Loucy (cell line): ENCODE results near the gene SNCA.

Source experiments
- H2AFZ ChIP-seq: fragments of 200-600 bp; sonication (generic); 2 replicates; pipeline ENCODE4 v1.6.0; 2016; ENCODE audit warnings: antibody characterized with exemption, mild to moderate bottlenecking, low read length, moderate library complexity
- H3F3A ChIP-seq: fragments of 200-600 bp; 2 replicates; pipeline ENCODE4 v1.6.0; 2016; ENCODE audit warnings: antibody characterized with exemption, low read depth, mild to moderate bottlenecking
- H3K27me3 ChIP-seq: fragments of 200-600 bp; sonication (generic); 2 replicates; pipeline ENCODE4 v1.6.1; 2014; ENCODE audit warnings: low read length, mild to moderate bottlenecking; ENCODE audit not compliant: insufficient read depth, poor library complexity, severe bottlenecking
- H3K36me3 ChIP-seq: fragments of 200-600 bp; sonication (generic); 2 replicates; pipeline ENCODE4 v1.6.1; 2016; ENCODE audit warnings: low read length; ENCODE audit not compliant: insufficient read depth
- H3K4me1 ChIP-seq: fragments of 200-600 bp; sonication (generic); 2 replicates; pipeline ENCODE4 v1.5.1; 2014; ENCODE audit warnings: low read length, mild to moderate bottlenecking; ENCODE audit not compliant: insufficient read depth, poor library complexity, severe bottlenecking
- H3K4me2 ChIP-seq: fragments of 200-600 bp; sonication (generic); 2 replicates; pipeline ENCODE4 v1.6.0; 2014; ENCODE audit warnings: antibody characterized with exemption, low read length, low read depth, mild to moderate bottlenecking; ENCODE audit not compliant: poor library complexity, severe bottlenecking
- H3K4me3 ChIP-seq: fragments of 200-600 bp; sonication (generic); 2 replicates; pipeline ENCODE4 v1.5.1; 2014; ENCODE audit warnings: low read length, mild to moderate bottlenecking, mixed read lengths; ENCODE audit not compliant: poor library complexity, severe bottlenecking
- H3K79me2 ChIP-seq: fragments of 200-600 bp; sonication (generic); 2 replicates; pipeline ENCODE4 v1.6.1; 2014; ENCODE audit warnings: low read length; ENCODE audit not compliant: insufficient read depth
- H3K9ac ChIP-seq: fragments of 200-600 bp; sonication (generic); 2 replicates; pipeline ENCODE4 v1.6.0; 2014; ENCODE audit warnings: mild to moderate bottlenecking, low read depth, low read length, moderate library complexity; ENCODE audit not compliant: poor library complexity, severe bottlenecking
- H3K9me2 ChIP-seq: fragments of 200-600 bp; sonication (generic); replicated peaks from 2 replicates; pipeline ENCODE4 v1.6.1; 2016; ENCODE audit warnings: low read depth, low read length, mixed read lengths
- H3K9me3 ChIP-seq: fragments of 200-600 bp; sonication (generic); 2 replicates; pipeline ENCODE4 v1.6.1; 2014; ENCODE audit warnings: mild to moderate bottlenecking, antibody characterized with exemption, low read length, low read depth; ENCODE audit not compliant: insufficient read depth
- H4K20me1 ChIP-seq: fragments of 200-600 bp; sonication (generic); 2 replicates; pipeline ENCODE4 v1.6.0; 2014; ENCODE audit warnings: antibody characterized with exemption, low read length, mild to moderate bottlenecking; ENCODE audit not compliant: insufficient read depth, poor library complexity, severe bottlenecking
- CTCF ChIP-seq: fragments of 200-600 bp; sonication (generic); conservative IDR thresholded peaks from 2 replicates; pipeline ENCODE4 v1.5.1; 2014; ENCODE audit warnings: mild to moderate bottlenecking, antibody characterized with exemption, low read length
- EZH2phosphoT487 ChIP-seq: fragments of 200-600 bp; IDR thresholded peaks from 2 replicates; pipeline ENCODE4 v1.6.1; 2018; ENCODE audit warnings: antibody characterized with exemption, mild to moderate bottlenecking, moderate library complexity, borderline replicate concordance

SNCA gene

GRCh38 chr4:89700766-89701423, 136.1 kb downstream of the SNCA start:
- Histone ChIP-seq H3K4me2 (no peak overlapping the region), H3K9me2 (no peaks in the 10 kb centered on the region), H4K20me1 (no peaks in the 10 kb centered on the region), H3K79me2 (no peaks in the 10 kb centered on the region), H3K9ac (no peak overlapping the region), H3F3A (no peaks in the 10 kb centered on the region), H3K9me3 (no peaks in the 10 kb centered on the region), H3K36me3 (no peaks in the 10 kb centered on the region), H3K4me1 (no peaks in the 10 kb centered on the region), H3K4me3 (no peak overlapping the region), H3K27me3 (no peaks in the 10 kb centered on the region), H2AFZ (no peak overlapping the region)
- TF ChIP-seq EZH2phosphoT487 (no peak), CTCF (peak; percentile 46)

GRCh38 chr4:89685690-89686089, 151.3 kb downstream of the SNCA start:
- no peaks in the 10 kb centered on the region for H3K79me2 ChIP-seq
- H3K9me2 ChIP-seq, result no peaks in the 10 kb centered on the region
- no peaks in the 10 kb centered on the region for H3K36me3 ChIP-seq
- H3K9ac ChIP-seq, result no peak overlapping the region
- TF ChIP-seq EZH2phosphoT487 (no peak), CTCF (no peak)
- peak overlapping the region; percentile 24; the same call in 1 of the 2 replicates for H2AFZ ChIP-seq
- no peak overlapping the region for H3K4me2 ChIP-seq
- H4K20me1 ChIP-seq, result no peaks in the 10 kb centered on the region
- H3K4me1 ChIP-seq, result peaks cover 11% of the 10 kb centered on the region
- H3K27me3 ChIP-seq, result no peaks in the 10 kb centered on the region
- no peaks in the 10 kb centered on the region for H3K9me3 ChIP-seq
- peak overlapping the region; percentile 5 for H3K4me3 ChIP-seq
- no peaks in the 10 kb centered on the region for H3F3A ChIP-seq

- no peak overlapping the region for H3K4me2 ChIP-seq
- no peak overlapping the region for H3K4me3 ChIP-seq
- TF ChIP-seq EZH2phosphoT487 (no peak), CTCF (no peak)
- H3K27me3 ChIP-seq, result no peaks in the 10 kb centered on the region
- no peaks in the 10 kb centered on the region for H3K9me2 ChIP-seq
- H3K36me3 ChIP-seq, result no peaks in the 10 kb centered on the region
- H4K20me1 ChIP-seq, result no peaks in the 10 kb centered on the region
- peaks cover 11% of the 10 kb centered on the region for H3K4me1 ChIP-seq
- H3K79me2 ChIP-seq, result no peaks in the 10 kb centered on the region
- H2AFZ ChIP-seq, result peak overlapping the region; percentile 24; the same call in 1 of the 2 replicates
- H3K9ac ChIP-seq, result no peak overlapping the region
- H3K9me3 ChIP-seq, result no peaks in the 10 kb centered on the region
- no peaks in the 10 kb centered on the region for H3F3A ChIP-seq
Observed at GRCh38 chr4:89685277-89685676, 151.7 kb downstream of the SNCA start.
